ENCODE results near the gene PRSS8. TPM values are rescaled to one million over a fixed set of nuclear protein-coding genes. Genes with fewer than 3 reads are reported as not detected.

PRSS8 gene
- total RNA-seq, 1 experiment from 2014 or later: 0.15 TPM

GRCh38 chr16:31134625-31135534 lies 647 bp downstream of the PRSS8 start:
- Histone ChIP-seq H3K27me3 (ENCODE audit: control insufficient read depth, insufficient read depth, low read length) (no peaks in the 10 kb centered on the region), H3K9me3 (ENCODE audit: control insufficient read depth, insufficient read depth, low read depth, low read length) (no peaks in the 10 kb centered on the region), H3K4me3 (ENCODE audit: low read depth in 2 of 2, low read length in 2 of 2) (no peak overlapping the region), H3K36me3 (ENCODE audit: control insufficient read depth, insufficient read depth, low read length) (no peaks in the 10 kb centered on the region), H3K27ac (ENCODE audit: low read length) (no peak overlapping the region), H3K4me1 (ENCODE audit: control insufficient read depth, insufficient read depth, low read length) (peaks cover 9% of the 10 kb centered on the region)
- CTCF ChIA-PET: interaction anchor here (0.5 to 0.7 kb wide), 4 partner anchors 18 to 359 kb away, joined by 3 to 9 read pairs (median 4); no protein-coding TSS in a partner anchor
- TF ChIP-seq CTCF (IDR thresholded peaks at IDR 0.05) (no peak), SIN3A (IDR thresholded peaks at IDR 0.05; ENCODE audit: borderline replicate concordance, insufficient read depth, low read depth, low read length) (no peak), POLR2AphosphoS5 (IDR thresholded peaks at IDR 0.05; ENCODE audit: low read depth, low read length) (no peak), TCF7L2 (IDR thresholded peaks at IDR 0.05; ENCODE audit: low read depth, low read length) (no peak), REST (IDR thresholded peaks at IDR 0.05; ENCODE audit: insufficient read depth in 1 of 2, low read depth in 2 of 2, low read length in 1 of 2) (no peak)
- intact Hi-C loops (cut with micrococcal nuclease; ENCODE audit: unreplicated experiment) (no loop called here), in situ Hi-C loops (cut with HindIII; ENCODE audit: low pct_unique_long_range_greater_than_20kb, low sequenced_read_pairs) (no loop called here)
- BruUV-seq (replicated peaks): no TSS peak
- no peak for DNase-seq (ENCODE audit: low read depth, low spot score)
- POLR2A ChIA-PET: no interaction called here
- no peak for ATAC-seq

- DNase-seq (ENCODE audit: low read depth, low spot score): no peak
- H3K4me1 ChIP-seq (ENCODE audit: control insufficient read depth, insufficient read depth, low read length): peaks cover 9% of the 10 kb centered on the region
- in situ Hi-C loops (cut with HindIII; ENCODE audit: low pct_unique_long_range_greater_than_20kb, low sequenced_read_pairs): no loop called here
These were observed 1.4 kb downstream of the PRSS8 start for GRCh38 chr16:31134091-31134571.

More at GRCh38 chr16:31134091-31134571, 1.4 kb downstream of the PRSS8 start:
- intact Hi-C loops (cut with micrococcal nuclease; ENCODE audit: unreplicated experiment): no loop called here
- TF ChIP-seq TCF7L2 (IDR thresholded peaks at IDR 0.05; ENCODE audit: low read depth, low read length): no peak
- TF ChIP-seq SIN3A (IDR thresholded peaks at IDR 0.05; ENCODE audit: borderline replicate concordance, insufficient read depth, low read depth, low read length): no peak
- TF ChIP-seq CTCF (IDR thresholded peaks at IDR 0.05): no peak
- H3K36me3 ChIP-seq (ENCODE audit: control insufficient read depth, insufficient read depth, low read length): no peaks in the 10 kb centered on the region
- POLR2A ChIA-PET: no interaction called here
- CTCF ChIA-PET: interaction anchor here (0.5 to 0.7 kb wide), 2 partner anchors 17 to 260 kb away, joined by 4 to 9 read pairs; no protein-coding TSS in a partner anchor
- ATAC-seq: no peak
- no peaks in the 10 kb centered on the region for H3K27me3 ChIP-seq (ENCODE audit: control insufficient read depth, insufficient read depth, low read length)
- BruUV-seq (replicated peaks): no TSS peak
- no peak overlapping the region for H3K27ac ChIP-seq (ENCODE audit: low read length)
- no peaks in the 10 kb centered on the region for H3K9me3 ChIP-seq (ENCODE audit: control insufficient read depth, insufficient read depth, low read depth, low read length)
- no peak overlapping the region for H3K4me3 ChIP-seq (ENCODE audit: low read depth in 2 of 2, low read length in 2 of 2)

All from Panc1 (cell line).